Measurements from ENCODE around the gene HOXC5.

Gene HOXC5

DNA sequence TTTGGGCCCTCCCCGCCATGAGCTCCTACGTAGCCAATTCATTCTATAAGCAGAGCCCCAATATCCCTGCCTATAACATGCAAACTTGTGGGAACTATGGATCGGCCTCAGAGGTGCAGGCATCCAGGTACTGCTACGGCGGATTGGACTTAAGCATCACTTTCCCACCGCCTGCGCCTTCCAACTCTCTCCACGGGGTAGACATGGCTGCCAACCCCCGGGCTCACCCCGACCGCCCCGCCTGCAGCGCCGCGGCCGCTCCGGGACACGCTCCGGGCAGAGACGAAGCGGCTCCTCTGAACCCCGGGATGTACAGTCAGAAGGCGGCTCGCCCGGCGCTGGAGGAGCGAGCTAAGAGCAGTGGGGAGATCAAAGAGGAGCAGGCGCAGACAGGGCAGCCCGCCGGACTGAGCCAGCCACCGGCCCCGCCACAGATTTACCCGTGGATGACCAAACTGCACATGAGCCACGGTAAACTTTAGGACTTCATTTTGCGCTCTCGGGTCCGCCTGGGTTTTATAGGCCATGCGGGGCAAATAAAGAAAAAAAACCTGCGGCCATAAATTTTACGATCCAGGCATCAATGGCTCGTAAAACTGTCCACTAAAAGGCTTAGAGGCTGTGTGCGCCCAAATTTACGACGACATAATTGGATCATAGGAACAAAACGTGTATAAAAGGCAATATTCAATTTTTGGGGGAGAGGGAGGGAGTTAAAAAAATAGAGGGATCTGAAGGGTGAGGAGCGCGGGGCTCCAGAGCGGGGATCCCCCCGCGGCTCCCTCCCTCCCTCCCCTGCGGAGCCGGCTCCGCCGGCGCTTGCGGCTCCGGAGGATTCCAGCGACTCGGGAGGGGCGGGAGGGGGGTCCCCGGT is 493 bp downstream of the HOXC5 start:
- Histone ChIP-seq H3K27ac (no peak overlapping the region), H3K4me1 (ENCODE audit: control insufficient read depth in 1 of 2, insufficient read depth in 1 of 2, low read depth in 1 of 2, low read length in 1 of 2) (no peaks in the 10 kb centered on the region)

DNA sequence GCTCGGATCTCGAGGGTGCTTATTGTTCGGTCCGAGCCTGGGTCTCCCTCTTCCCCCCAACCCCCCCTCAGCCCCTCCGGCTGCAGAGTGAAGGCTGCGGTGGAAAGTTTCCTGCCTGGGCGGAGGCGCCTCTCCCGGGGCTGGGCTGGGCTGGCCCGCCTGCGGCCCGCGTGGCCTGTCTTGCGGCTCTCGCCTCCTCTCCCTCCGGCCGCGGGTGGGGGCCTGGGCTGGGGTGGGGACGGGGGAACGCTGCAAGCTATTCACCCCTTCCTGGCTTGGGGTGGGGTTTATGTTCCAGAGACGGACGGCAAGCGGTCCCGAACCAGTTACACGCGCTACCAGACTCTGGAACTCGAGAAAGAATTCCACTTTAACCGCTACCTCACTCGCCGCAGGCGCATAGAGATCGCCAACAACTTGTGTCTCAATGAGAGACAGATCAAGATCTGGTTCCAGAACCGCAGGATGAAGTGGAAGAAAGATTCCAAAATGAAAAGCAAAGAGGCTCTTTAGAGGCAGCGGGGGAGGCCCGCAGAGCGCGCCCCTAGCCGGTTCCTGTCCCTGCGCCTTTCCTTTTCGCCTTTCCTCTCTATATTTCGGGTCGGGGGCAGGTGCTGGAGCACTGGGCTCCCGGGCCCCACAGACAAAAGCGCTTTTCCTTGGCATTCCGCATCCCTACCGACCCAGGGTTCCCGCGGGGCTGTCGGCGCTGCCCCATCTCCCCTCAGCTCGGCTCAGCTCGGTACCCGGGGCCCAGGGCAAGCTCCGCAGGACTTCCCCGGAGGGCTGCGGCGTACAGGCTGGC is 1.3 kb downstream of the HOXC5 start:
- Histone ChIP-seq H3K9me3 (peaks cover 7% of the 10 kb centered on the region), H3K4me1 (ENCODE audit: control insufficient read depth in 1 of 2, insufficient read depth in 1 of 2, low read depth in 1 of 2, low read length in 1 of 2) (no peaks in the 10 kb centered on the region), H3K4me3 (ENCODE audit: low read depth in 1 of 2, low read length in 1 of 2) (no peak overlapping the region), H3K36me3 (no peaks in the 10 kb centered on the region), H3K27ac (no peak overlapping the region), H3K27me3 (peaks cover 100% of the 10 kb centered on the region)
- TF ChIP-seq, protein P1, sequence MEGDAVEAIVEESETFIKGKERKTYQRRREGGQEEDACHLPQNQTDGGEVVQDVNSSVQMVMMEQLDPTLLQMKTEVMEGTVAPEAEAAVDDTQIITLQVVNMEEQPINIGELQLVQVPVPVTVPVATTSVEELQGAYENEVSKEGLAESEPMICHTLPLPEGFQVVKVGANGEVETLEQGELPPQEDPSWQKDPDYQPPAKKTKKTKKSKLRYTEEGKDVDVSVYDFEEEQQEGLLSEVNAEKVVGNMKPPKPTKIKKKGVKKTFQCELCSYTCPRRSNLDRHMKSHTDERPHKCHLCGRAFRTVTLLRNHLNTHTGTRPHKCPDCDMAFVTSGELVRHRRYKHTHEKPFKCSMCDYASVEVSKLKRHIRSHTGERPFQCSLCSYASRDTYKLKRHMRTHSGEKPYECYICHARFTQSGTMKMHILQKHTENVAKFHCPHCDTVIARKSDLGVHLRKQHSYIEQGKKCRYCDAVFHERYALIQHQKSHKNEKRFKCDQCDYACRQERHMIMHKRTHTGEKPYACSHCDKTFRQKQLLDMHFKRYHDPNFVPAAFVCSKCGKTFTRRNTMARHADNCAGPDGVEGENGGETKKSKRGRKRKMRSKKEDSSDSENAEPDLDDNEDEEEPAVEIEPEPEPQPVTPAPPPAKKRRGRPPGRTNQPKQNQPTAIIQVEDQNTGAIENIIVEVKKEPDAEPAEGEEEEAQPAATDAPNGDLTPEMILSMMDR (IDR thresholded peaks at IDR 0.05): no peak

More for the DNA sequence above, 493 bp downstream of the HOXC5 start:
- Histone ChIP-seq H3K4me3 (ENCODE audit: low read depth in 1 of 2, low read length in 1 of 2) (no peak overlapping the region), H3K9me3 (peaks cover 7% of the 10 kb centered on the region), H3K27me3 (peaks cover 100% of the 10 kb centered on the region), H3K36me3 (no peaks in the 10 kb centered on the region)
- TF ChIP-seq, protein P1 (IDR thresholded peaks at IDR 0.05): no peak

DNA sequence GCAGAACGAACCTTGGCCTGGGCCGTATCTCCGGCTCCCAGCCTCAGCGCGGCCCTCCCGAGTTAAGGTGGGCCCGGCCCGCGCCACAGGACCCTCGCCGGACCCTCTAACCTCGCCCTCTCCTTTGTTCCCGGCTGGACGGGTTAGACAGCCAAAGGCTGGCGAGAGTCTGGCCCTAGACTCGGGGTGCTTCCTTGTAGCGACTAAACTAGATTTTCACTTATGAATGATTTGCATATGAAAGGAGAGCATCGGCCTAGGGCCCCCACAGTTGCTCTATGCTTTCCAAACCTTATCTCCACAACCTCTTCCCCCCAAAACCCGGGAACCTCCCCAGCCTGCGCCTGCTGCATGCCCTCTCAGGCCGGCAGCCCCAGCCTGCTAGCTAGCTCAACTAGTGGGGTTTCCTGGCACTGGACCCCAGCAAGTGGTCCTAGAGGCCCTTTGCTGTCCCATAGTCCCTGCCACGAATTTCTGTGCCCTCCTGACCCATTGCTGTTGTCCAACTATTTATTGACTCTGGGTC is 2.0 kb downstream of the HOXC5 start:
- Histone ChIP-seq H3K4me3 (ENCODE audit: low read depth in 1 of 2, low read length in 1 of 2) (no peak overlapping the region), H3K27me3 (peaks cover 100% of the 10 kb centered on the region), H3K27ac (no peak overlapping the region), H3K36me3 (no peaks in the 10 kb centered on the region), H3K4me1 (ENCODE audit: control insufficient read depth in 1 of 2, insufficient read depth in 1 of 2, low read depth in 1 of 2, low read length in 1 of 2) (no peaks in the 10 kb centered on the region), H3K9me3 (peaks cover 7% of the 10 kb centered on the region)
- TF ChIP-seq, protein P1 (IDR thresholded peaks at IDR 0.05): no peak

DNA sequence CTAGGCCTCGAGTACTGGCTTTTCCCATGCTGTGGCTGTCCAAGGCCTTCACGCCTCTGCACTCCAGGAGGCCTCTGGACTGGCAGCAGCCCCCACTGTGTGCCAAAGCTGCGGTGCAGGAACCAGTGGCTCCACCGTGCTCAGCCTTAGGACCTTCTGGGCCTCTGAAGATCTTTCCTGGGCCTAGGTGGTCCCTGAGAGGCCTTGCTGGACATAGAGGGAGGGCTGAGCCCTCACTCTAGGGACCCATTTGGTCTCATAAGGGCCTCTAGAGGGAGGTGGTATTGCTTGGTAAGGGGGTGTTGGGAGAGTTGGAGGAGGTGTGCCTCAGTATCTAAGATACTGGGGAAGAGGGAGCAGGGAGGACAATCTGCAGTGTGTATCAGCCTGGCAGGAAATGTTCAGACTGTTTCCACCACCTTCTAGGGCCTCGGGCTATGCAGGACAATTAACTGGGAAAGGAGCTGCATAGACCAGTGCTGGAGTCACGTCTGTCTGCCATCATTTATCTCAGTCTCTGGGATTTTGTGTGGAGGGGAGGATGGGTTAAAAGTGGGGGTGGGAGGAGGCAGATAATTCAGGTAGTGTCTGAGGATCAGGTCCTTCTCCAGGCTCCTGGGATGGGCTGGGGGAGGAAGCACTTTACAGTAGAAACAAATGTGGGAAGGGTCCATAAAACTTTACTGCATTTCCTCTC is 2.9 kb downstream of the HOXC5 start:
- Histone ChIP-seq H3K4me1 (ENCODE audit: control insufficient read depth in 1 of 2, insufficient read depth in 1 of 2, low read depth in 1 of 2, low read length in 1 of 2) (no peaks in the 10 kb centered on the region), H3K27me3 (peaks cover 100% of the 10 kb centered on the region), H3K9me3 (peaks cover 7% of the 10 kb centered on the region), H3K27ac (no peak overlapping the region), H3K36me3 (no peaks in the 10 kb centered on the region), H3K4me3 (ENCODE audit: low read depth in 1 of 2, low read length in 1 of 2) (no peak overlapping the region)
- TF ChIP-seq, protein P1 (IDR thresholded peaks at IDR 0.05): no peak

DNA sequence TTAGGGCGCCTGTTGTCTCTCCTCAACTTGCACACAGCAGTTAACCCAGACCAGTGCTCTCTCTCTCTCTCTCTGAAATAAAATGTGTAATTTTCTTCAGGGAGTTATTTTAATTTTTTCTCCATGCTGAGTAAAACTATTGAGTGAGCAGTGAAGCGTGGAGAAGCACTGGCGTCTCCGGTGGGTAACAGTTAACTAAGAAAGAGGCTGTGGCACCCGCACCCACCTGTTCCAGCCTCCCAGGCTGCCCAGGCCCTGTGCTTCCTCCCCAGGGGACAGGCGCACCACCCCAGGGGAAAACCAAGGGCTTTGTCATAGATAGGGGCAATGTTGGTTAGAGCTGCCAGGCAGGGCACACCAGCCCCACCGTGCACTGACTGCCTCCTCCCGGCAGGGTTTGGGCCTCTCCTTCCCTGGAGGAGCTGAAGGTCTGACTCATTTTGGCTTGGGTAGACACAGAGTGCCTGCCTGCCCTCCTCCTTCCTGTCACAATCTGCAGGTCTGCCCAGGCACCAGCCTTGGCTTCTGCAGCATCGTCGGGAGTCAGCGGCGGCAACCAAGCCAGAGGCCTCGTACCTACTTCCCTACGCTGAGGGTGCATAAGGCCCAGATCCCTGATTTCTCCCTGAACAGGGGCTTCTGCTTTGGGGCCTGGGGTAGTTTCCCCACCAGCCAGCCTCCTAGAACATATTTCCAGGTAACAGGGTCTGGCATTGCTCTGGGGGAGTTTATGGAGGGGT is 3.9 kb downstream of the HOXC5 start:
- TF ChIP-seq, protein P1 (IDR thresholded peaks at IDR 0.05): no peak
- Histone ChIP-seq H3K27me3 (peaks cover 100% of the 10 kb centered on the region), H3K27ac (no peak overlapping the region), H3K4me1 (ENCODE audit: control insufficient read depth in 1 of 2, insufficient read depth in 1 of 2, low read depth in 1 of 2, low read length in 1 of 2) (no peaks in the 10 kb centered on the region), H3K36me3 (no peaks in the 10 kb centered on the region), H3K4me3 (ENCODE audit: low read depth in 1 of 2, low read length in 1 of 2) (no peak overlapping the region), H3K9me3 (peaks cover 7% of the 10 kb centered on the region)
